ENCODE data around the gene CEBPE.

Gene CEBPE

GRCh38 chr14:23118506-23119362 lies at the start of gene CEBPE:
Gene CEBPE (minus strand): TSS chr14:23119255. CDS start chr14:23119091, 164 bp downstream.
- no peak for DNase-seq

GRCh38 chr14:23168246-23168645 lies 49.2 kb upstream of the CEBPE start:
- DNase-seq: no peak

- peak in 1 of 2 experiments; percentile 41 for DNase-seq
Observed at GRCh38 chr14:23167116-23167847, 48.2 kb upstream of the CEBPE start.

GRCh38 chr14:23164949-23165348 lies 45.9 kb upstream of the CEBPE start:
- DNase-seq: no peak

- DNase-seq: no peak
Observed at GRCh38 chr14:23164250-23164649, 45.2 kb upstream of the CEBPE start.

- DNase-seq: no peak
Observed at GRCh38 chr14:23163830-23164229, 44.8 kb upstream of the CEBPE start.

GRCh38 chr14:23162800-23163199 lies 43.7 kb upstream of the CEBPE start:
- no peak for DNase-seq

GRCh38 chr14:23162005-23162404 lies 43.0 kb upstream of the CEBPE start:
- DNase-seq: no peak

- no peak for DNase-seq
Observed at GRCh38 chr14:23160924-23161522, 42.0 kb upstream of the CEBPE start.

GRCh38 chr14:23159532-23159931 lies 40.5 kb upstream of the CEBPE start:
- no peak for DNase-seq

GRCh38 chr14:23158779-23159178 lies 39.7 kb upstream of the CEBPE start:
- no peak for DNase-seq

GRCh38 chr14:23154964-23155587 lies 36.0 kb upstream of the CEBPE start:
- DNase-seq: peak; percentile 22 to 52

GRCh38 chr14:23153851-23154796 lies 35.1 kb upstream of the CEBPE start:
- DNase-seq: peak in 1 of 2 experiments; percentile 23

GRCh38 chr14:23151342-23151741 lies 32.3 kb upstream of the CEBPE start:
- no peak for DNase-seq

GRCh38 chr14:23149745-23150144 lies 30.7 kb upstream of the CEBPE start:
- no peak for DNase-seq

- DNase-seq: no peak
Observed at GRCh38 chr14:23148591-23149249, 29.7 kb upstream of the CEBPE start.

- no peak for DNase-seq
Observed at GRCh38 chr14:23147676-23148075, 28.6 kb upstream of the CEBPE start.

GRCh38 chr14:23146980-23147379 lies 27.9 kb upstream of the CEBPE start:
- no peak for DNase-seq

- DNase-seq: no peak
Observed at GRCh38 chr14:23146351-23146910, 27.4 kb upstream of the CEBPE start.

- no peak for DNase-seq
Observed at GRCh38 chr14:23145794-23146350, 26.8 kb upstream of the CEBPE start.

GRCh38 chr14:23143911-23144310 lies 24.9 kb upstream of the CEBPE start:
- DNase-seq: no peak
